HL-60 (cell line): Measurements from ENCODE around the gene BAIAP2L1.

Source experiments
- DNase-seq, 2 experiments: peaks; one replicate each; pipeline ENCODE4 v3.0.0-alpha.2; 2010 to 2020; ENCODE audit warnings: low read depth in 1 of 2, low spot score in 1 of 2
- H3K27ac ChIP-seq: fragments of 250-450 bp; sonication (Bioruptor Pico); replicated peaks from 2 replicates; pipeline ENCODE4 v1.5.1; 2020; ENCODE audit warnings: mild to moderate bottlenecking, moderate library complexity
- H3K27me3 ChIP-seq: fragments of 250-450 bp; sonication (Bioruptor Pico); 2 replicates; pipeline ENCODE4 v1.5.1; 2021; ENCODE audit warnings: mild to moderate bottlenecking, moderate library complexity; ENCODE audit not compliant: insufficient read depth, poor library complexity, severe bottlenecking
- H3K4me3 ChIP-seq: replicated peaks from 2 replicates; pipeline ENCODE4 v1.5.1; 2011; ENCODE audit warnings: mild to moderate bottlenecking, control low read depth, low read length; ENCODE audit not compliant: insufficient read depth
- CTCF ChIP-seq: IDR thresholded peaks from one replicate; pipeline ENCODE4 v1.5.1; 2011; ENCODE audit warnings: low read length, control low read depth, inconsistent platforms; ENCODE audit not compliant: insufficient read depth
- GABPA ChIP-seq: IDR thresholded peaks from 2 replicates; pipeline ENCODE4 v1.6.1; 2012; ENCODE audit warnings: low read depth
- POLR2AphosphoS5 ChIP-seq: IDR thresholded peaks from 2 replicates; pipeline ENCODE4 v1.6.1; 2012; ENCODE audit warnings: low read depth
- REST ChIP-seq: IDR thresholded peaks from 2 replicates; pipeline ENCODE4 v1.6.1; 2012; ENCODE audit warnings: low read depth; ENCODE audit not compliant: insufficient replicate concordance
- SPI1 ChIP-seq: IDR thresholded peaks from 2 replicates; pipeline ENCODE4 v1.6.1; 2012; ENCODE audit warnings: low read depth, mild to moderate bottlenecking, borderline replicate concordance

Gene BAIAP2L1

GRCh38 chr7:98242342-98242741 is 158.5 kb downstream of the BAIAP2L1 start:
- no peak for DNase-seq
- no peaks in the 10 kb centered on the region for H3K27me3 ChIP-seq
- no peak overlapping the region for H3K27ac ChIP-seq
- H3K4me3 ChIP-seq: no peak overlapping the region
- TF ChIP-seq REST (no peak), GABPA (no peak), SPI1 (no peak), POLR2AphosphoS5 (no peak), CTCF (no peak)

GRCh38 chr7:98241674-98242241 is 159.1 kb downstream of the BAIAP2L1 start:
- no peak for DNase-seq
- H3K4me3 ChIP-seq: no peak overlapping the region
- no peak overlapping the region for H3K27ac ChIP-seq
- H3K27me3 ChIP-seq: no peaks in the 10 kb centered on the region
- TF ChIP-seq CTCF (no peak), GABPA (no peak), REST (no peak), POLR2AphosphoS5 (no peak), SPI1 (no peak)
